Activated CD8-positive, alpha-beta memory T cell treated with anti-CD3 and anti-CD28 coated beads, Interleukin-2, amount 50 U/mL, for 48 hours (primary cell): ENCODE measurements around the gene MYL12A.
A peak's percentile ranks its signal among the peaks of the same experiment; 100 is the strongest.

ENCODE experiments used
- DNase-seq: peaks from one replicate; pipeline ENCODE4 v3.0.0-alpha.2; 2020

The MYL12A gene

GRCh38 chr18:3225588-3225987, 22.0 kb upstream of the MYL12A start:
- no peak for DNase-seq

GRCh38 chr18:3226048-3226447, 21.6 kb upstream of the MYL12A start:
- DNase-seq: no peak

- DNase-seq: no peak
Observed at GRCh38 chr18:3230401-3231334, 16.9 kb upstream of the MYL12A start.

GRCh38 chr18:3233004-3233403, 14.6 kb upstream of the MYL12A start:
- DNase-seq: no peak

DNA sequence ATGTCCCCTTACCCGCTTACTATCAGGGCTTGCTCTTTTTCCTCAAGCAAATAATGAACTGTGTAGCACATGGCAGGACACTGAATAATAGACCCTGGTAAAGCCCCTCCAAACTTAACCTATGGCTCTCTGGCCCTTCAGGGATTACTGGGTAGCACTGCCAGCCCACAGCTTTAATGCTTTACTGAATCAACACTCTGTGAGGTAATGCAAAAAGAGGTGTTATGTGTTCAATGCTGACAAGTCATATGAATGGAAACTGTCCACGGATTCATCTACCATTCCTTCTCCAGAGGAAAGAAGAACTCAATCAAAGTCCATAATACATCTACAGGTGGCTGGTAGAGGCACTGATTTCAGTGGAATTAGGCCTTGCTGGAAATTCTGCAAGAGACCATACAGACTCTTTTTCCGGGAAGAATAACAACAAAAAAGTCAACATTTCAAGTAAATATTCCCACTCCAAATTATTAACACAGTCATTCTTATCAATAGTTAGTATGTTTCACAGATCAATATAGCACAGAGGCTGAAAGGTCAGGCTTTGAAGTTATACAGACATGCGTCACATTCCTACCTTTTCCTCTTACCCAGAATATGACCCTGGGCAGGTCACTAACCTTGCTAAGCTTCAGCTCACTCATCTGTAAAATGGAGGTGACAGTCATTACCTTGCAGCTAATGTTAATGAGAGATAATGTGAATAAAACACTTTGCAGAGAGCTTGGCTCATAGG, 14.0 kb upstream of the MYL12A start:
- no peak for DNase-seq

- no peak for DNase-seq
Observed at GRCh38 chr18:3234457-3234856, 13.1 kb upstream of the MYL12A start.

DNA sequence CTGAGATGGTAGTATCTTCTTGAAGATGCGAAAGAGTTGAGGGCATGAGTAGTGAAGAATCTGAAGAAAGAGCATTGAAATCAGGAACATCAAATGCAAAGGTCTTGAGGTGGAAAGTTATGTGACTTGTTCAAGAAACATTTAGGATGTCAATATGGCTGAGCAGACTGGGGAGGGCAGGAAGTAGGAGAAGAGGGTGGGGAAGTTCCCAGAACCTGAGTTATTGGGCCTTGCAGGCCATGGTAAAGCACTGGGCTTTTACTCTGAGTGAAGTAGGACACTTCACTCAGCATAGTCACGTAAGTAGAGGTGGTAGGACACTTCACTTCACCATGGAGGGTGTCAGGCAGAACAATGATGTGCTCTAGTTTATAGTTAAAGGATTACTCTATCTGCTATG, 11.8 kb upstream of the MYL12A start:
- DNase-seq: no peak

- DNase-seq: no peak
Observed at GRCh38 chr18:3236470-3236869, 11.1 kb upstream of the MYL12A start.

- no peak for DNase-seq
Observed at GRCh38 chr18:3238742-3239141, 8.9 kb upstream of the MYL12A start.

DNA sequence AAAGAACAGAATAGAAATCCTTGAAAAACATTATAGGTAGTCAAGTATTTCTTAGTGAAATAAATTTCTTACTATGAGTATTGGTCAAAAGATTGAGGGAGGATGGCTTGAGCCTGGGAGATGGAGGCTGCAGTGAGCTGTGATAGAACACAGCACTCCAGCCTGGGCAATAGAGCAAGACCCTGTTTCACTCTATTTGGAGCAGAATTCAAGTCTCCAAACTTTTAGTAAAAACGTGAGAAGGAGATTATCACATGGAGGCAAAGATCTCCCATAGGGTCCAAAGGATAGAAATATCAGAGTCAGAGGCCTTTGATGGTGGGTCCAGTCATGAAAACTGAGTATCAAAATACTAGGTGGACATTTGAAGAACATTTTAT, 2.4 kb upstream of the MYL12A start:
- no peak for DNase-seq

DNA sequence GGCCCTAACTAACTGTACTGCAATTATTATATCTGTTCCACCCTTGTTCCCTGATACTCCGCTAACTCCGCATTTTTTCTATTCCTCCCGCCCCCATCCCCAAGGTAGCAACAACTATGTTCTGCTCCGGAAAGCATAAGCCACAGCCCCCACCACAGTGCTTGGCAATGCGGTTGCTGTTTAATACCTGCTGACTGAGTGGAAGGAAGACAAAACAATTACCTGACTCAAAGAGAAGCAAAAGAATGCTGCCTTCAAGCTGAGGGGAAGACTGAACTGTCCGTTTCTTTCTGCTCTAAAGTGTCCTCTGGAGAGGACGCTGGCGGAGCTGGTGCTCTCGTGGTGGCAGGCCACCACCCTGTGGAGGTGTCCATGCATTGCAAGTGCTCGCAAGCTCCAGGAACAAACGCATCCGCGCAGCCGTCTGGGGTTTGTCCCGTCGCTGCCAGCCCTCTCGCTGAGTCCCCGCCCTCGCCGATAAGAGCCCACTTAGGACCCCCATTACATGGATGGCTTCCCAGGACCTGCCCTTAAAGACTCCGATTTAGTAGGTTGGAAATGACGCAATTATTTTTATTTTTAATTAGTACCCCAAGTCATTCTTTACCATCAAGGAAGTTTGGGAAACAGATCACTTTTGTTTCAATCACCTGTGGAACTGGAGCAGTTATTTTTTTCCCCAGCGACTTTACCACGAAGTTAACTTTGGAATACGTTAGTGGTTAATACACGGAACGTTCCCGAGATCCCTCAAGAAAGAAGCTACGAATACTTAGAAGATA, 1.6 kb upstream of the MYL12A start:
- DNase-seq: peak; percentile 89

DNA sequence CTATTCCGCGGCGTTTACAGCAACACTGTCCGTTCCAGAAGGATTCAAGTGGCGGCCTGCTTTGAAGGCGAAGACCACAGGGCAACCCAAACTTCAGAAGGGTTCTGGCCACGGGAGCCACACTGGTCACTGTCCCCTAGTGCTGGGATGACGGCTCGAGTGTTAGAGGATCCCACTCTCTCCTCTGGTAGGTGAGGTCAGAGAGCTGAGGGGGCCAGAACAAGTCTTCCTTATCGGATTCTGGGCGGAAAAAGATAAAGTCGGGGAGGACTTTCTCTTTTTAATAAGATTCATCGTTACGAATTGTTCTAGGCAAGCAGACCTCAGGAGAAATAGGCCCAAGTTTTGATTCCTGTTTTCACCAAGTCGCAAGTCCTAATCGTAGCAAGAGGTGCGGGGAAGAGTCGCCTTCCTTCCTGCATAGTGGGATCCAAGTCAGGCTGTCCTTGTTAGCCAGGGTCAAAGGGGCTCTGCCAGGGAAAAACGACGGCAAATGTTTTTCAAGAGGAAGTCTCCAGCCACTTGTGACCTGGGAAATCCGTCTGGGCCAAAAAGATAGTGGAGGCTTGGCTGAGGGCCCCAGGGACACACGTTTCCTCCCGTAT, 864 bp upstream of the MYL12A start:
- peak; percentile 67 for DNase-seq

- no peak for DNase-seq
Observed at GRCh38 chr18:3248062-3248657, 559 bp downstream of the MYL12A start.

DNA sequence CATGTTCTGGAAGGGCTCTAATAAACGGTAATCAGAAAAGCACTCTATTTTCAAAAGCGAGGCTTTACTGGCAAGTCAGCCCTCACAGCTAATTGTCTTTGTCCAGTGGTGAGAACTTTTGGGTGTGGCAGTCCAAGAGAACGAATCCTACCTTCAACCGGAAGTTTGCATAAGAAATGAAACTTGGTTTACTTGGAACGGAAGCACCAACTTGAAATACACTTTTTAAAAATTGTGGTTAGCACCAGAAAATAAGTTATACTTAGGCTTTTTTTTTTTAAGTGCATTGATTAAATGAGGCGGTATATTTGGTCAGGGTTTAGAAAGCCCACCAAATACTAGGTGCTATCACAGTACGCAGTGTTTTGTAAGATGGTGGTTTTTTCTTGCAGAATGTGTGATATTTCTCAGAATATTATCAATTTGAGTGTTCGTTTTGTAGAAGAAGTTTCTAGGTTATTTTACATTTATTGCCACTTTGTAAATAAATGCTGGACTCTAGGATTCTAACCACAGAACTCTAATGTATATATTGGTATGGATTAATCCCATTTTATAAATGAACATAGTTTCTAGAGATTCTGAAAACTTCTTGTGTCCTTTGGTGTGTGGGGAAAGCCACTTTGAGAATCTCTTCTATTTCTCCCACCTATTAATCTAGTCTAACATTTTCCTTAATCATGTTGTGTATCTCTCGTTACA, 1.2 kb downstream of the MYL12A start:
- DNase-seq: no peak

GRCh38 chr18:3250237-3251107, 2.9 kb downstream of the MYL12A start:
- no peak for DNase-seq

DNA sequence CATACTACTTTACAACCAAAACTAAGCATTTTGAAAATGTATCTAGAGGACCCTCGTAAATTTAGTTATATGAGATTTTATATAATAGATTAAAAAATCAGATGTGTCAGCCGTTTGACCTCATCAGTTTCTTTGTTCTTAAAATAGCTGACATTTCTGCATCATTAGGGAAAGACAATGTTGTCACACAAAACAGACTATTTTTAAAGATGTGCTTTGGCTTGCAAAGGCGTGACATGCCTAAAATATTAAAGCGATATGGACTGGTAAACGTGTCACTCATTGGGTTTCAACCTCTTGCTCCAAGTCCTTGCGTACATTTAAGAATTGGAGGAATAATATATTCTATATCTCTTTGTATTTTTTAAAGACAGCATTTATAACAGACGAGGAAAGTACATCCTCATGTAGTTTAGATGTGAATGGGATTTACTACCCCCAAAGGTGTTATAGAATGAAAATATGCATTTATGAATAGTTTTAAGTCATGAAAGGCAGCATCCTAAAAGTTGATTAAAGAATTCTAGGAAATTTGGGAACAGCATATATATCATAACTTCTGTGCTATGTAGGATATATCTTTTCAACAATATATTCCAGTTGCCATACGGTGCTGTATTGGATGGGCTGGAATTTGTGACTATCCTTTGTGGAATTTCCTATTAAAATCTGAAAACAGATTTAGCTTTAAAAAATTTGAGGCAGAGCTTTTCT, 3.8 kb downstream of the MYL12A start:
- DNase-seq: no peak

DNA sequence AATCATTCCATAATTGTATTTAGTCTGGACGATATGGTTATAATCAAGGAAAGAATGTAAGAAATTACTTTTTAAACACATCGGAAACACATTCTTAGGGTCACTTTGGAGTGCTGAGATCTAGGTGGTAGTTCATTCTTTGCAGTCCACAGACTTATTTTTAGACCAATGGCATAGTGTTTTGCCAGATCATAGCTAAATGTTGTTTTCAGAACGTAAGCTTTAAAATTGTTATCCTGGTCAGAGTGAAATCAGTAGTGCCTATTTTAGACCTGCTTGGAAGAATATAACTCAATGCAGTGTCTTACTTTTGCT, 4.3 kb downstream of the MYL12A start:
- no peak for DNase-seq

- no peak for DNase-seq
Observed at GRCh38 chr18:3252843-3253242, 5.2 kb downstream of the MYL12A start.

GRCh38 chr18:3254725-3255124, 7.1 kb downstream of the MYL12A start:
- no peak for DNase-seq

GRCh38 chr18:3255611-3256165, 8.1 kb downstream of the MYL12A start:
- DNase-seq: no peak
